DOHH2 (cell line): Measurements from ENCODE around the gene PDIA2.

Experiments
- EZH2phosphoT487 ChIP-seq: fragments of 200-600 bp; sonication (generic); IDR thresholded peaks from 2 replicates; pipeline ENCODE4 v1.6.1; 2017; ENCODE audit warnings: borderline replicate concordance, mild to moderate bottlenecking, antibody characterized with exemption, low read length, moderate library complexity, mixed read lengths
- TF ChIP-seq, protein P1 (sequence below): fragments of 200-600 bp; sonication (generic); IDR thresholded peaks from one replicate; pipeline ENCODE4 v1.5.1; 2014; ENCODE audit warnings: antibody characterized with exemption, mild to moderate bottlenecking, low read depth, low read length; ENCODE audit not compliant: poor library complexity, severe bottlenecking

DNA sequence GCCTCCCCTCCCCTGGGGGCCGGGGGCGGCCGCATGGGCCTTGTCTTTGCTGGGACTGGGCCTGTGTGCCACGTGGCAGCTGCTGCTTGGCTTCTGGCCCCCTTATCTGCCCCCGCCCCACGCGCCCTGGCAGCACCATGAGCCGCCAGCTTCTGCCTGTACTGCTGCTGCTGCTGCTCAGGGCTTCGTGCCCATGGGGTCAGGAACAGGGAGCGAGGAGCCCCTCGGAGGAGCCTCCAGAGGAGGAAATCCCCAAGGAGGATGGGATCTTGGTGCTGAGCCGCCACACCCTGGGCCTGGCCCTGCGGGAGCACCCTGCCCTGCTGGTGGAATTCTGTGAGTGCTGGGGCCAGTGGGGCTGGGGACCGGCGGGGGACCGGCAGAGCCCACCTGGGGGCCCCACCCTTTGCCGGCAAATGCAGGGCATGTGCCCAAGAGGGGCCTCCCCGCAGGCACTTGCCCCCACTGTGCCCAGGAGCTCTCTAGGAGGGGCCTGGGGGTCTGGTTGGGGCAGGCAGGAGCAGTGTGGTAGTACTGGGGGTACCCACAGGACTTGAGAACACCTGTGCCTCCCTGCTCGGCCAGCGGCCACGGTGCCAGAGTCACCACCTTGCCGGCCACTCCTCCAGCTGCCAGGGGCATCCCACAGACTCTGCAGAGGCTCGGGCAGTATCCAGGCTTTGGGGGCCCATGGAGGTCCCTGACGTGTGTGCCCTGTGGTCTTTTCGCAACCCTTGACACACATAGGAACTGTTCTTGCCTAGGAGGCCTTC is at the start of gene PDIA2:
- TF ChIP-seq, protein P1, sequence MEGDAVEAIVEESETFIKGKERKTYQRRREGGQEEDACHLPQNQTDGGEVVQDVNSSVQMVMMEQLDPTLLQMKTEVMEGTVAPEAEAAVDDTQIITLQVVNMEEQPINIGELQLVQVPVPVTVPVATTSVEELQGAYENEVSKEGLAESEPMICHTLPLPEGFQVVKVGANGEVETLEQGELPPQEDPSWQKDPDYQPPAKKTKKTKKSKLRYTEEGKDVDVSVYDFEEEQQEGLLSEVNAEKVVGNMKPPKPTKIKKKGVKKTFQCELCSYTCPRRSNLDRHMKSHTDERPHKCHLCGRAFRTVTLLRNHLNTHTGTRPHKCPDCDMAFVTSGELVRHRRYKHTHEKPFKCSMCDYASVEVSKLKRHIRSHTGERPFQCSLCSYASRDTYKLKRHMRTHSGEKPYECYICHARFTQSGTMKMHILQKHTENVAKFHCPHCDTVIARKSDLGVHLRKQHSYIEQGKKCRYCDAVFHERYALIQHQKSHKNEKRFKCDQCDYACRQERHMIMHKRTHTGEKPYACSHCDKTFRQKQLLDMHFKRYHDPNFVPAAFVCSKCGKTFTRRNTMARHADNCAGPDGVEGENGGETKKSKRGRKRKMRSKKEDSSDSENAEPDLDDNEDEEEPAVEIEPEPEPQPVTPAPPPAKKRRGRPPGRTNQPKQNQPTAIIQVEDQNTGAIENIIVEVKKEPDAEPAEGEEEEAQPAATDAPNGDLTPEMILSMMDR: no peak
- no peak for TF ChIP-seq EZH2phosphoT487
